Neural progenitor cell (in vitro differentiated cells): ENCODE results near the gene RHAG. TPM values are rescaled to one million over a fixed set of nuclear protein-coding genes. Genes with fewer than 3 reads are reported as not detected.
"Not testable (repeated sequence)": the region's sequence is repeated elsewhere in the genome, so short reads cannot be mapped to it uniquely, and the experiment has no call there.

Experiments
- DNase-seq: peaks from one replicate; pipeline ENCODE4 v3.0.0-alpha.2; 2016; ENCODE audit warnings: low spot score
- H2AFZ ChIP-seq: fragments of 200-600 bp; sonication (generic); replicated peaks from 2 replicates; pipeline ENCODE4 v1.6.1; 2016; ENCODE audit warnings: antibody characterized with exemption
- H3F3A ChIP-seq: fragments of 200-600 bp; sonication (generic); 2 replicates; pipeline ENCODE4 v1.6.1; 2016; ENCODE audit warnings: antibody characterized with exemption, low read depth
- H3K27ac ChIP-seq: fragments of 200-600 bp; sonication (generic); 2 replicates; pipeline ENCODE4 v1.5.1; 2016; ENCODE audit warnings: mild to moderate bottlenecking
- H3K27me3 ChIP-seq: fragments of 200-600 bp; sonication (generic); 2 replicates; pipeline ENCODE4 v1.6.1; 2016; ENCODE audit warnings: mild to moderate bottlenecking, moderate library complexity
- H3K36me3 ChIP-seq: fragments of 200-600 bp; sonication (generic); 2 replicates; pipeline ENCODE4 v1.5.1; 2016
- H3K4me1 ChIP-seq: fragments of 200-600 bp; sonication (generic); 2 replicates; pipeline ENCODE4 v1.6.1; 2016; ENCODE audit warnings: mixed run types
- H3K4me2 ChIP-seq: fragments of 200-600 bp; sonication (generic); 2 replicates; pipeline ENCODE4 v1.6.1; 2016
- H3K4me3 ChIP-seq: fragments of 200-600 bp; sonication (generic); 2 replicates; pipeline ENCODE4 v1.5.1; 2016
- H3K79me2 ChIP-seq: fragments of 200-600 bp; sonication (generic); 2 replicates; pipeline ENCODE4 v1.6.1; 2016; ENCODE audit warnings: low read depth
- H3K9ac ChIP-seq: fragments of 200-600 bp; sonication (generic); 2 replicates; pipeline ENCODE4 v1.6.1; 2016
- H3K9me3 ChIP-seq: fragments of 200-600 bp; sonication (generic); 2 replicates; pipeline ENCODE4 v1.5.1; 2016; ENCODE audit warnings: low read depth
- H4K20me1 ChIP-seq: fragments of 200-600 bp; sonication (generic); 2 replicates; pipeline ENCODE4 v1.6.1; 2016; ENCODE audit warnings: low read depth
- H3K27ac Mint-ChIP-seq: 3 replicates; pipeline ENCODE4 v1.8.0; 2021; ENCODE audit warnings: mixed read lengths
- H3K27me3 Mint-ChIP-seq: 2 replicates; pipeline ENCODE4 v1.8.0; 2022; ENCODE audit warnings: low read depth, mild to moderate bottlenecking, inconsistent platforms, moderate library complexity, mixed read lengths; ENCODE audit not compliant: insufficient read depth
- H3K36me3 Mint-ChIP-seq: 3 replicates; pipeline ENCODE4 v1.8.0; 2021; ENCODE audit warnings: mixed read lengths
- H3K4me1 Mint-ChIP-seq: 3 replicates; pipeline ENCODE4 v1.8.0; 2021; ENCODE audit warnings: mixed read lengths
- H3K4me3 Mint-ChIP-seq: 3 replicates; pipeline ENCODE4 v1.8.0; 2021; ENCODE audit warnings: mild to moderate bottlenecking, moderate library complexity, mixed read lengths
- H3K9me3 Mint-ChIP-seq: 3 replicates; pipeline ENCODE4 v1.8.0; 2020; ENCODE audit warnings: mixed read lengths
- EZH2 ChIP-seq: fragments of 200-600 bp; sonication (generic); IDR thresholded peaks from 2 replicates; pipeline ENCODE4 v1.6.1; 2017; ENCODE audit warnings: antibody characterized with exemption, mild to moderate bottlenecking, moderate library complexity
- EZH2phosphoT487 ChIP-seq: fragments of 200-600 bp; sonication (generic); IDR thresholded peaks from 2 replicates; pipeline ENCODE4 v1.6.1; 2017; ENCODE audit warnings: antibody characterized with exemption
- total RNA-seq: library from RNA; depleted of rRNA; stranded (reverse); fragments of >200 nt; gene quantifications from 2 replicates; pipeline ENCODE4 v1.2.3, GENCODE V29; 2015; ENCODE audit warnings: low replicate concordance
- TF ChIP-seq, protein P1 (sequence below): fragments of 200-600 bp; sonication (generic); IDR thresholded peaks from 2 replicates; pipeline ENCODE4 v1.5.1; 2017; ENCODE audit warnings: antibody characterized with exemption, mild to moderate bottlenecking

The RHAG gene
- total RNA-seq, 1 donor from 2014 or later = not detected

DNA sequence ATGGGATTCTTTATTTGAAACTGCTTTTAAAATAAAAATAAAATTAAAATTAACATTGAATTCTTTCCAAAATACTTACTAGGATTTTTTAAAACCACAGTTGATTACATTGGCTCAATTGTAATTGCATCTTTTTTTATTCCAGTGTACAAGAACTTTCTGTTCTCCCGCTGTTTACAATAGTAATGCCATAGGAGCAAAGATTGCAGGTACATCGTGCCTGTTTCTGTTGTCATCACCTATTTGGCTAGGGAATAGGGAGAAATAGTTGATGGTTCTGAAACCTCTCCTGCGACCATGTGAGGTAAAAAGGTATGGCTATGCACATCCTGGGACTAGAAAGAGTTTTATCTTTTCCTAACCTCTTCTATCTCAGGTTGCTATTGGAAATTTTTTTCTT lies 28.2 kb upstream of the RHAG start:
- no peaks in the 10 kb centered on the region for H4K20me1 ChIP-seq
- no peaks in the 10 kb centered on the region for H3K36me3 ChIP-seq
- H3K9me3 ChIP-seq = no peaks in the 10 kb centered on the region
- H3K36me3 Mint-ChIP-seq = no peaks in the 10 kb centered on the region
- no peak overlapping the region for H3K4me3 Mint-ChIP-seq
- no peak for TF ChIP-seq EZH2
- TF ChIP-seq, protein P1, sequence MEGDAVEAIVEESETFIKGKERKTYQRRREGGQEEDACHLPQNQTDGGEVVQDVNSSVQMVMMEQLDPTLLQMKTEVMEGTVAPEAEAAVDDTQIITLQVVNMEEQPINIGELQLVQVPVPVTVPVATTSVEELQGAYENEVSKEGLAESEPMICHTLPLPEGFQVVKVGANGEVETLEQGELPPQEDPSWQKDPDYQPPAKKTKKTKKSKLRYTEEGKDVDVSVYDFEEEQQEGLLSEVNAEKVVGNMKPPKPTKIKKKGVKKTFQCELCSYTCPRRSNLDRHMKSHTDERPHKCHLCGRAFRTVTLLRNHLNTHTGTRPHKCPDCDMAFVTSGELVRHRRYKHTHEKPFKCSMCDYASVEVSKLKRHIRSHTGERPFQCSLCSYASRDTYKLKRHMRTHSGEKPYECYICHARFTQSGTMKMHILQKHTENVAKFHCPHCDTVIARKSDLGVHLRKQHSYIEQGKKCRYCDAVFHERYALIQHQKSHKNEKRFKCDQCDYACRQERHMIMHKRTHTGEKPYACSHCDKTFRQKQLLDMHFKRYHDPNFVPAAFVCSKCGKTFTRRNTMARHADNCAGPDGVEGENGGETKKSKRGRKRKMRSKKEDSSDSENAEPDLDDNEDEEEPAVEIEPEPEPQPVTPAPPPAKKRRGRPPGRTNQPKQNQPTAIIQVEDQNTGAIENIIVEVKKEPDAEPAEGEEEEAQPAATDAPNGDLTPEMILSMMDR = no peak
- TF ChIP-seq EZH2phosphoT487 = no peak
- no peaks in the 10 kb centered on the region for H3K27me3 Mint-ChIP-seq
- no peaks in the 10 kb centered on the region for H3K79me2 ChIP-seq
- no peak overlapping the region for H3K9ac ChIP-seq
- no peak overlapping the region for H3K4me3 ChIP-seq
- no peaks in the 10 kb centered on the region for H3K27me3 ChIP-seq
- H3K4me2 ChIP-seq = no peak overlapping the region
- H3K27ac Mint-ChIP-seq = no peak overlapping the region
- H3K9me3 Mint-ChIP-seq = no peaks in the 10 kb centered on the region
- no peaks in the 10 kb centered on the region for H3K4me1 Mint-ChIP-seq
- H2AFZ ChIP-seq = no peak overlapping the region
- no peak for DNase-seq
- H3K27ac ChIP-seq = no peak overlapping the region
- no peaks in the 10 kb centered on the region for H3K4me1 ChIP-seq
- H3F3A ChIP-seq = no peaks in the 10 kb centered on the region

DNA sequence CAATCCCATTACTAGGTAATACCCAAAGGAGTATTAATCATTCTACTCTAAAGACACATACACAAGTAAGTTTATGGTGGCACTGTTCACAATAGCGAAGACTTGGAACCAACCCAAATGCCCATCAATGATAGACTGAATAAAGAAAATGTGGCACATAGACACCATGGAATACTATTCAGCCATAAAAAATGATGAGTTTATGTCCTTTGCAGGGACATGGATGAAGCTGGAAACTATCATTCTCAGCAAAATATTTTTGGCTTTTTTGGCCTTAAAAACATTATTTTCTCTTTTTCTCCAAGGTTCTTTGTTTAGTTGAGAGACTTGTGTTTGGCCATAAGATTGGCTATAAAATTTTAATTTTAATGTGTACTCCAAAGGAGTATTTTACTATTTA lies 27.4 kb upstream of the RHAG start:
- not testable (repeated sequence) for H3K9me3 Mint-ChIP-seq, H4K20me1 ChIP-seq, H3F3A ChIP-seq, H3K27me3 ChIP-seq, H3K9ac ChIP-seq, H3K27ac ChIP-seq, H3K4me3 ChIP-seq, H3K36me3 ChIP-seq, H2AFZ ChIP-seq, H3K27me3 Mint-ChIP-seq, H3K79me2 ChIP-seq, H3K4me2 ChIP-seq, H3K36me3 Mint-ChIP-seq, H3K4me3 Mint-ChIP-seq, H3K4me1 Mint-ChIP-seq, DNase-seq, H3K4me1 ChIP-seq, H3K9me3 ChIP-seq, H3K27ac Mint-ChIP-seq

DNA sequence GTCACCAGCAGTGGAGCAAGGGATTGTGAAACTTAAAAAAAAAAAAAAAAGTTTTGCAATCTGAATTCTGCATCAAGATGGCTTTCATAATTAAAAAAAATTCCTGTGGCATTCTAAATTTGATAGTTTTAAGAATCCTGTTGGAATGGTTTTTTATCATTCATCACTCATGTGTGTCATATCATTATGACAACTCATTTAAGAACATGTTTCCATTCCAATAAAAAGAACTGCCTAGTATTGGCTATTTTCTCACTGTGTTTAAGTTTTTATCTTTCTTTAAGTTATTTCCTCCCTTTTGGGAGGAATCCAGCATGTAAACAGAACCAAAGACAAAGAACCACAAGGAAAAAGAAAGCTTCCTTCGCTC lies 26.2 kb upstream of the RHAG start:
- Histone ChIP-seq H3K79me2 (no peaks in the 10 kb centered on the region), H3K4me3 (no peak overlapping the region), H4K20me1 (no peaks in the 10 kb centered on the region), H3K27me3 (no peaks in the 10 kb centered on the region), H3K4me2 (no peak overlapping the region), H3K36me3 (no peaks in the 10 kb centered on the region), H3K9ac (no peak overlapping the region), H3K4me1 (no peaks in the 10 kb centered on the region), H2AFZ (peak overlapping the region; percentile 9), H3K27ac (no peak overlapping the region), H3K9me3 (no peaks in the 10 kb centered on the region), H3F3A (no peaks in the 10 kb centered on the region)
- Mint-ChIP-seq H3K4me1 (no peaks in the 10 kb centered on the region), H3K9me3 (no peaks in the 10 kb centered on the region), H3K27ac (no peak overlapping the region), H3K27me3 (no peaks in the 10 kb centered on the region), H3K36me3 (no peaks in the 10 kb centered on the region), H3K4me3 (no peak overlapping the region)
- TF ChIP-seq EZH2 = no peak
- TF ChIP-seq EZH2phosphoT487 = no peak
- TF ChIP-seq, protein P1 = no peak
- no peak for DNase-seq

DNA sequence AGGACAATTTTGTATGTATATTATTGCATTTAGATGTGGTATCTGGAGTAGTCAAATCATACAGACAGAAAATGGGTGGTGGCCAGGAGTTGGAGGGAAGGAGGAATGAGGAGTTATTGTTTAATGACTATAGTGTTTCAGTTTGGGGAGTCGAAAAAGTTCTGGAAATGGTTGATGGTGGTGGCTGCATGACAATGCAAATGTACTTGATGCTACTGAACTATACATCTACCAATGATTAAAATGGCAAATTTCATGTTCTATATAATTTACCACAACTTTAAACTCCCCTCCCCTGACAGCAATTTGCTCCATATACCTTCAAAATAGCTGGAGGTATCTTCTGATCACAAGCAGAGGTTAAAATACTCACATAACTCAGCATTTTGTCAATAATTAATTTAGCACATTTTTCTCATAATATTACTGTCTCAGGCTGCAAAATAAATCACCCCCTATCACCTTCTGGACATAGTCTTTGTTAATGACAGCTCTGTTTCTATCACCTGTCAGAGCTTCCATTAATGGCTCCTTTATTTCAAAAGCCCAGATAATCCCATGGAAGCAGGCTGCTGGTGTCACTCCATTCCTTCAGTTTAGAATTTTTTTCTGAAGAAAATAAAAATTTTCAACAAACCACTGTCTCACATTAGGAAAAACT lies 25.7 kb upstream of the RHAG start:
- no peak for DNase-seq
- Histone ChIP-seq H3K36me3 (no peaks in the 10 kb centered on the region), H4K20me1 (no peaks in the 10 kb centered on the region), H3K9ac (no peak overlapping the region), H3K9me3 (no peaks in the 10 kb centered on the region), H3K4me2 (no peak overlapping the region), H3K27ac (no peak overlapping the region), H3K4me1 (no peaks in the 10 kb centered on the region), H3K27me3 (no peaks in the 10 kb centered on the region), H3K79me2 (no peaks in the 10 kb centered on the region), H3F3A (no peaks in the 10 kb centered on the region), H3K4me3 (no peak overlapping the region), H2AFZ (no peak overlapping the region)
- Mint-ChIP-seq H3K36me3 (no peaks in the 10 kb centered on the region), H3K27me3 (no peaks in the 10 kb centered on the region), H3K4me1 (no peaks in the 10 kb centered on the region), H3K9me3 (no peaks in the 10 kb centered on the region), H3K27ac (no peak overlapping the region), H3K4me3 (no peak overlapping the region)
- TF ChIP-seq EZH2 (no peak), EZH2phosphoT487 (no peak)
- TF ChIP-seq, protein P1 = no peak
